Left kidney (tissue), 2 donors: ENCODE data around the gene SIM1. TPM values are rescaled to one million over a fixed set of nuclear protein-coding genes. Genes with fewer than 3 reads are reported as not detected.
"Not testable (repeated sequence)": the region's sequence is repeated elsewhere in the genome, so short reads cannot be mapped to it uniquely, and the experiment has no call there.

ENCODE experiments used
- DNase-seq: peaks from one replicate; pipeline ENCODE4 v3.0.0-alpha.2; 2013
- polyA plus RNA-seq: library from polyadenylated mRNA; unstranded; fragments of 120-200 nt; gene quantifications from one replicate; pipeline ENCODE4 v1.2.1, GENCODE V29; 2013; ENCODE audit not compliant: insufficient read length

Gene SIM1
- polyA plus RNA-seq, 1 donor = 29.8 TPM

- DNase-seq = not testable (repeated sequence)
Observed at GRCh38 chr6:100354736-100355641, 109.7 kb downstream of the SIM1 start.

GRCh38 chr6:100353276-100354015 lies 111.3 kb downstream of the SIM1 start:
- no peak for DNase-seq

GRCh38 chr6:100350139-100350538 lies 114.6 kb downstream of the SIM1 start:
- no peak for DNase-seq

GRCh38 chr6:100349366-100349765 lies 115.4 kb downstream of the SIM1 start:
- DNase-seq = no peak

GRCh38 chr6:100347901-100348550 lies 116.7 kb downstream of the SIM1 start:
- DNase-seq = no peak

GRCh38 chr6:100346828-100347227 lies 117.9 kb downstream of the SIM1 start:
- no peak for DNase-seq

GRCh38 chr6:100346203-100346602 lies 118.5 kb downstream of the SIM1 start:
- DNase-seq = no peak

GRCh38 chr6:100344761-100345160 lies 120.0 kb downstream of the SIM1 start:
- DNase-seq = no peak

- DNase-seq = no peak
Observed at GRCh38 chr6:100344321-100344720, 120.4 kb downstream of the SIM1 start.

GRCh38 chr6:100343316-100344077 lies 121.2 kb downstream of the SIM1 start:
- DNase-seq = no peak

- DNase-seq = no peak
Observed at GRCh38 chr6:100342830-100343229, 121.9 kb downstream of the SIM1 start.

GRCh38 chr6:100339574-100340255 lies 125.0 kb downstream of the SIM1 start:
- no peak for DNase-seq

- DNase-seq = no peak
Observed at GRCh38 chr6:100338090-100338489, 126.6 kb downstream of the SIM1 start.

- no peak for DNase-seq
Observed at GRCh38 chr6:100336876-100337275, 127.8 kb downstream of the SIM1 start.

GRCh38 chr6:100335991-100336390 lies 128.7 kb downstream of the SIM1 start:
- no peak for DNase-seq
